HG03139 (cell line): ENCODE results near the gene PNO1.

Source experiments
- ATAC-seq: cut with Tn5 transposase; IDR thresholded peaks from one replicate; pipeline ENCODE4 v1.9.1; 2021; ENCODE audit not compliant: unreplicated experiment

The PNO1 gene

GRCh38 chr2:68193144-68193543 is 35.5 kb downstream of the PNO1 start:
- ATAC-seq = no peak

- no peak for ATAC-seq
Observed at GRCh38 chr2:68193787-68194372, 36.2 kb downstream of the PNO1 start.

- ATAC-seq = no peak
Observed at GRCh38 chr2:68195096-68195495, 37.4 kb downstream of the PNO1 start.

- ATAC-seq = no peak
Observed at GRCh38 chr2:68196120-68196716, 38.5 kb downstream of the PNO1 start.

GRCh38 chr2:68200157-68200787 is 42.6 kb downstream of the PNO1 start:
- no peak for ATAC-seq

GRCh38 chr2:68203587-68203986 is 45.9 kb downstream of the PNO1 start:
- ATAC-seq = peak; percentile 82

GRCh38 chr2:68206793-68207192 is 49.1 kb downstream of the PNO1 start:
- ATAC-seq = no peak

- ATAC-seq = peak; percentile 72
Observed at GRCh38 chr2:68214381-68214780, 56.7 kb downstream of the PNO1 start.

GRCh38 chr2:68216454-68217310 is 59.0 kb downstream of the PNO1 start:
- ATAC-seq = no peak

- ATAC-seq = no peak
Observed at GRCh38 chr2:68217729-68218128, 60.0 kb downstream of the PNO1 start.

GRCh38 chr2:68218343-68218901 is 60.7 kb downstream of the PNO1 start:
- ATAC-seq = no peak

- no peak for ATAC-seq
Observed at GRCh38 chr2:68222287-68222686, 64.6 kb downstream of the PNO1 start.

- ATAC-seq = no peak
Observed at GRCh38 chr2:68223419-68223818, 65.7 kb downstream of the PNO1 start.

- no peak for ATAC-seq
Observed at GRCh38 chr2:68225119-68225632, 67.5 kb downstream of the PNO1 start.
